ENCODE data around the gene PEX6. TPM values are rescaled to one million over a fixed set of nuclear protein-coding genes. Genes with fewer than 3 reads are reported as not detected.

PEX6 gene
- total and polyA plus RNA-seq, 2 experiments from 2014 or later = 6.5 to 25.1 TPM

- Mint-ChIP-seq H3K27ac (no peak overlapping the region), H3K4me3 (no peak overlapping the region)
Measured at GRCh38 chr6:43006251-43006650, 27.3 kb upstream of the PEX6 start.

More at GRCh38 chr6:43006251-43006650, 27.3 kb upstream of the PEX6 start:
- Histone ChIP-seq H2AFZ (no peak overlapping the region), H3K79me2 (replicated peaks; ENCODE audit: insufficient read depth) (no peaks in the 10 kb centered on the region), H4K20me1 (replicated peaks; ENCODE audit: insufficient read depth) (peaks cover 13% of the 10 kb centered on the region), H3K4me3 (no peak overlapping the region), H3K4me2 (no peak overlapping the region), H3K27me3 (ENCODE audit: insufficient read depth) (no peaks in the 10 kb centered on the region), H3K27ac (ENCODE audit: low read depth) (no peak overlapping the region), H3K4me1 (ENCODE audit: insufficient read depth) (0 out of 2 replicates have a peak, but pooled peaks cover 5% of the 10 kb centered on the region), H3F3A (replicated peaks; ENCODE audit: low read depth) (0 out of 2 replicates have a peak, but pooled peaks cover 9% of the 10 kb centered on the region), H3K36me3 (ENCODE audit: insufficient read depth) (peaks cover 8% of the 10 kb centered on the region; the same call in 1 of the 2 replicates), H3K9me2 (ENCODE audit: insufficient read depth) (no peaks in the 10 kb centered on the region)
- H3K4me1 Mint-ChIP-seq = peaks cover 4% of the 10 kb centered on the region; the same call in 2 of the 3 replicates
- no peaks in the 10 kb centered on the region for H3K9me3 Mint-ChIP-seq
- peaks cover 5% of the 10 kb centered on the region for H3K27me3 Mint-ChIP-seq (ENCODE audit: insufficient read depth, low read depth, poor library complexity)
- DNase-seq (ENCODE audit: low spot score) (no peak), ATAC-seq (no peak)
- TF ChIP-seq ZNF114 (CRISPR knock-in tag; IDR thresholded peaks at IDR 0.05) (no peak), JUNB (IDR thresholded peaks at IDR 0.05; ENCODE audit: unreplicated experiment) (no peak), ETS1 (IDR thresholded peaks at IDR 0.05) (no peak), CREB1 (CRISPR knock-in tag; IDR thresholded peaks at IDR 0.05; ENCODE audit: low read depth) (no peak), ZNF331 (CRISPR knock-in tag; IDR thresholded peaks at IDR 0.05; ENCODE audit: low read depth) (no peak), NANOG (IDR thresholded peaks at IDR 0.05; ENCODE audit: borderline replicate concordance) (no peak), STAT1 (IDR thresholded peaks at IDR 0.05; ENCODE audit: unreplicated experiment) (no peak), EZH2phosphoT487 (IDR thresholded peaks at IDR 0.05; ENCODE audit: unreplicated experiment) (no peak), CTCF (conservative IDR thresholded peaks at IDR 0.05; ENCODE audit: low read depth in 2 of 2) (no peak), POLR2AphosphoS5 (IDR thresholded peaks at IDR 0.05; ENCODE audit: low read depth) (no peak), REST (IDR thresholded peaks at IDR 0.05; ENCODE audit: unreplicated experiment) (no peak), ZNF462 (CRISPR knock-in tag; IDR thresholded peaks at IDR 0.05) (no peak)
- H3K36me3 Mint-ChIP-seq (ENCODE audit: low read depth) = peaks cover 49% of the 10 kb centered on the region

Data from GM23338 (cell line).